HCT116 (cell line): ENCODE measurements around the gene SPON1. TPM values are rescaled to one million over a fixed set of nuclear protein-coding genes. Genes with fewer than 3 reads are reported as not detected.

ENCODE experiments used
- ATAC-seq: fragments of 200-7000 bp; cut with Tn5 transposase; 2 replicates; pipeline ENCODE4 v1.9.1; 2020; ENCODE audit warnings: mild to moderate bottlenecking, moderate library complexity
- BruUV-seq: library from RNA; stranded (reverse); fragments of 400-500 nt; replicated peaks from 2 replicates; lab custom pipeline; 2021; lab: Mats Ljungman, UMichigan
- CTCF ChIA-PET: fragments of 300-600 bp; sonication (Branson Sonifier 250); formaldehyde crosslinking; loops from one replicate; lab custom pipeline; 2021; ENCODE audit warnings: antibody characterized with exemption; lab: Charles Lee
- POLR2A ChIA-PET: fragments of 300-600, 350-600 bp; sonication (Branson Sonifier 250); formaldehyde crosslinking; loops from one replicate; lab custom pipeline; 2021; ENCODE audit warnings: antibody characterized with exemption; lab: Charles Lee
- RAD21 ChIA-PET, 2 experiments: fragments of 300-600 bp; sonication (Branson Sonifier 250); formaldehyde crosslinking; loops; one replicate each; lab custom pipeline; 2023; ENCODE audit warnings: low total read pairs in 2 of 2; ENCODE audit not compliant: uncharacterized antibody in 2 of 2, unreplicated experiment in 2 of 2, low non-redundant PET in 1 of 2; lab: Charles Lee
- DNase-seq: peaks from one replicate; pipeline ENCODE4 v3.0.0-alpha.2; 2010; ENCODE audit warnings: low read depth, low spot score
- H2AFZ ChIP-seq: fragments of 200-600 bp; shearing (Covaris generic), sonication (generic); 2 replicates; pipeline ENCODE4 v1.6.1; 2017; ENCODE audit warnings: low read depth, mixed run types, mixed read lengths, antibody characterized with exemption, low read length; ENCODE audit not compliant: poor library complexity, severe bottlenecking
- H3K27ac ChIP-seq: 2 replicates; pipeline ENCODE4 v1.5.1; 2012; ENCODE audit warnings: low read depth, low read length
- H3K27me3 ChIP-seq: fragments of 200-600 bp; sonication (generic); 2 replicates; pipeline ENCODE4 v1.6.1; 2016; ENCODE audit warnings: mixed run types, low read length, mixed read lengths; ENCODE audit not compliant: insufficient read depth
- H3K36me3 ChIP-seq, 2 experiments: fragments of 200-500 bp in 1 of 2; fragments of 200-600 bp in 1 of 2; sonication (Bioruptor generic) in 1 of 2; sonication (generic) in 1 of 2; 2 replicates each; pipeline versions ENCODE4 v1.5.1 to v1.6.1; 2014 to 2016; ENCODE audit warnings: low read length in 2 of 2, inconsistent platforms in 1 of 2, mixed read lengths in 1 of 2, mixed run types in 1 of 2; ENCODE audit not compliant: insufficient read depth in 2 of 2, control insufficient read depth in 1 of 2
- H3K4me1 ChIP-seq, 2 experiments: fragments of 200-600 bp in 1 of 2; sonication (generic) in 1 of 2; 2 replicates each; pipeline versions ENCODE4 v1.5.1 to v1.6.1; 2012 to 2017; ENCODE audit warnings: low read length in 2 of 2, inconsistent platforms in 1 of 2, mild to moderate bottlenecking in 1 of 2, mixed read lengths in 1 of 2, mixed run types in 1 of 2, moderate library complexity in 1 of 2; ENCODE audit not compliant: insufficient read depth in 2 of 2, control insufficient read depth in 1 of 2
- H3K4me2 ChIP-seq: fragments of 200-600 bp; sonication (generic); 2 replicates; pipeline ENCODE4 v1.6.1; 2017; ENCODE audit warnings: mixed run types, low read length, mixed read lengths
- H3K4me3 ChIP-seq, 2 experiments: fragments of 200-600 bp in 1 of 2; sonication (generic) in 1 of 2; replicated peaks in 1 of 2; 2 replicates each; pipeline ENCODE4 v1.5.1; 2011 to 2016; ENCODE audit warnings: low read length in 2 of 2, control low read depth in 1 of 2, low read depth in 1 of 2, mild to moderate bottlenecking in 1 of 2, mixed read lengths in 1 of 2, mixed run types in 1 of 2
- H3K79me2 ChIP-seq: fragments of 200-600 bp; sonication (generic); 2 replicates; pipeline ENCODE4 v1.6.1; 2017; ENCODE audit warnings: mild to moderate bottlenecking, mixed run types, low read length, moderate library complexity, mixed read lengths; ENCODE audit not compliant: insufficient read depth
- H3K9ac ChIP-seq: fragments of 200-600 bp; sonication (generic); 2 replicates; pipeline ENCODE4 v1.6.1; 2016; ENCODE audit warnings: low read length, mixed read lengths
- H3K9me2 ChIP-seq: fragments of 200-600 bp; sonication (generic), shearing (Covaris generic); 2 replicates; pipeline ENCODE4 v1.6.1; 2017; ENCODE audit warnings: mixed run types, mild to moderate bottlenecking, moderate library complexity; ENCODE audit not compliant: insufficient read depth
- H3K9me3 ChIP-seq, 2 experiments: fragments of 200-500 bp in 1 of 2; fragments of 200-600 bp in 1 of 2; sonication (Bioruptor generic) in 1 of 2; sonication (generic) in 1 of 2; 2 replicates each; pipeline ENCODE4 v1.6.1; 2014 to 2017; ENCODE audit warnings: low read length in 2 of 2, mixed read lengths in 2 of 2, inconsistent platforms in 1 of 2, low read depth in 1 of 2, mild to moderate bottlenecking in 1 of 2, mixed run types in 1 of 2, moderate library complexity in 1 of 2; ENCODE audit not compliant: control insufficient read depth in 1 of 2, insufficient read depth in 1 of 2
- H4K20me1 ChIP-seq: fragments of 200-600 bp; sonication (generic), shearing (Covaris generic); 2 replicates; pipeline ENCODE4 v1.6.1; 2017; ENCODE audit warnings: mixed run types, mild to moderate bottlenecking, moderate library complexity; ENCODE audit not compliant: insufficient read depth
- EGR1 ChIP-seq: IDR thresholded peaks from 2 replicates; pipeline ENCODE4 v1.6.1; 2012; ENCODE audit warnings: low read depth
- EZH2phosphoT487 ChIP-seq: fragments of 200-600 bp; IDR thresholded peaks from 2 replicates; pipeline ENCODE4 v1.6.1; 2018; ENCODE audit warnings: antibody characterized with exemption, borderline replicate concordance
- POLR2AphosphoS5 ChIP-seq: IDR thresholded peaks from 2 replicates; pipeline ENCODE4 v1.6.1; 2011; ENCODE audit warnings: mild to moderate bottlenecking, low read depth, low read length, moderate library complexity
- RAD21 ChIP-seq: IDR thresholded peaks from 2 replicates; pipeline ENCODE4 v1.6.1; 2012; ENCODE audit warnings: low read depth, mild to moderate bottlenecking
- ZFX ChIP-seq: fragments of 450-650 bp; IDR thresholded peaks from 2 replicates; pipeline ENCODE4 v1.6.1; 2017
- ZNF274 ChIP-seq: fragments of 200-500 bp; sonication (Bioruptor generic); IDR thresholded peaks from 2 replicates; pipeline ENCODE4 v1.6.1; 2014; ENCODE audit warnings: mild to moderate bottlenecking, low read depth, low read length, inconsistent platforms
- intact Hi-C: fragments of 100-400 bp; cut with micrococcal nuclease; formaldehyde crosslinking; loops from 2 replicates; pipeline ENCODE4 v1.10.0; 2022
- total RNA-seq: library from RNA; stranded (reverse); gene quantifications from one replicate; pipeline ENCODE4 v1.2.1, GENCODE V29; 2021; ENCODE audit not compliant: unreplicated experiment
- TF ChIP-seq, protein P1 (sequence below): IDR thresholded peaks from 2 replicates; pipeline ENCODE4 v1.6.1; 2012; ENCODE audit warnings: low read depth
- TF ChIP-seq, protein P2 (sequence below), 3 experiments: fragments of 200-600 bp in 1 of 3; sonication (generic) in 1 of 3; IDR thresholded peaks in 2 of 3; conservative IDR thresholded peaks in 1 of 3; 2 replicates each; pipeline ENCODE4 v1.5.1; 2012 to 2017; ENCODE audit warnings: low read depth in 2 of 3, low read length in 2 of 3, antibody characterized with exemption in 1 of 3, borderline replicate concordance in 1 of 3, control low read depth in 1 of 3, mild to moderate bottlenecking in 1 of 3, mixed read lengths in 1 of 3, mixed run types in 1 of 3, moderate library complexity in 1 of 3; ENCODE audit not compliant: insufficient read depth in 1 of 3
- TF ChIP-seq, protein P3 (sequence below): IDR thresholded peaks from 2 replicates; pipeline ENCODE4 v1.6.1; 2012

Gene SPON1
- total RNA-seq, 1 experiment from 2014 or later = 0.17 TPM

DNA sequence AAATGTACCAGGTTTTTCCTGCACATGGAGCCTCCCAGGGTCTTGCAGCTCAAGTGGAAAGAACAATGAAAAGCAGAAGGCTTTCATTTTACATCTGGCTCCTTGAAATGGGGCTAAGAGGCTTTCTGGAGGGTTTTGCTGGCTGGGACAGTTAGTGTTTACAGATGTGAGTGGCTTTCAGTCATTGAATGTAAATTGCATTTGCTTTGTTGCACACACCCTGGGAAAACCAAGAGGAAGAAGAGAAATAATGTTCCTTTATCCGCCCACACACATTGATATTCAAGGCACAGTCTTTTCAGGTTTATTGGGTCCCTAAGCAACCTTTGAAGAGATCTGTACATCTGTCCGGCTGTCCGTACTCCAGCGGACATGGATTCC is 144.5 kb downstream of the SPON1 start:
- no peak overlapping the region for H3K9ac ChIP-seq
- H4K20me1 ChIP-seq = no peaks in the 10 kb centered on the region
- ChIA-PET RAD21 (no interaction called here), POLR2A (no interaction called here), CTCF (no interaction called here)
- DNase-seq (no peak), ATAC-seq (no peak)
- H3K79me2 ChIP-seq = no peaks in the 10 kb centered on the region
- H3K4me2 ChIP-seq = no peak overlapping the region
- BruUV-seq = no TSS peak
- no peak overlapping the region for H3K27ac ChIP-seq
- H3K4me1 ChIP-seq = no peaks in the 10 kb centered on the region
- intact Hi-C loops = no loop called here
- H3K4me3 ChIP-seq = no peak overlapping the region
- H2AFZ ChIP-seq = no peak overlapping the region
- TF ChIP-seq, protein P1, sequence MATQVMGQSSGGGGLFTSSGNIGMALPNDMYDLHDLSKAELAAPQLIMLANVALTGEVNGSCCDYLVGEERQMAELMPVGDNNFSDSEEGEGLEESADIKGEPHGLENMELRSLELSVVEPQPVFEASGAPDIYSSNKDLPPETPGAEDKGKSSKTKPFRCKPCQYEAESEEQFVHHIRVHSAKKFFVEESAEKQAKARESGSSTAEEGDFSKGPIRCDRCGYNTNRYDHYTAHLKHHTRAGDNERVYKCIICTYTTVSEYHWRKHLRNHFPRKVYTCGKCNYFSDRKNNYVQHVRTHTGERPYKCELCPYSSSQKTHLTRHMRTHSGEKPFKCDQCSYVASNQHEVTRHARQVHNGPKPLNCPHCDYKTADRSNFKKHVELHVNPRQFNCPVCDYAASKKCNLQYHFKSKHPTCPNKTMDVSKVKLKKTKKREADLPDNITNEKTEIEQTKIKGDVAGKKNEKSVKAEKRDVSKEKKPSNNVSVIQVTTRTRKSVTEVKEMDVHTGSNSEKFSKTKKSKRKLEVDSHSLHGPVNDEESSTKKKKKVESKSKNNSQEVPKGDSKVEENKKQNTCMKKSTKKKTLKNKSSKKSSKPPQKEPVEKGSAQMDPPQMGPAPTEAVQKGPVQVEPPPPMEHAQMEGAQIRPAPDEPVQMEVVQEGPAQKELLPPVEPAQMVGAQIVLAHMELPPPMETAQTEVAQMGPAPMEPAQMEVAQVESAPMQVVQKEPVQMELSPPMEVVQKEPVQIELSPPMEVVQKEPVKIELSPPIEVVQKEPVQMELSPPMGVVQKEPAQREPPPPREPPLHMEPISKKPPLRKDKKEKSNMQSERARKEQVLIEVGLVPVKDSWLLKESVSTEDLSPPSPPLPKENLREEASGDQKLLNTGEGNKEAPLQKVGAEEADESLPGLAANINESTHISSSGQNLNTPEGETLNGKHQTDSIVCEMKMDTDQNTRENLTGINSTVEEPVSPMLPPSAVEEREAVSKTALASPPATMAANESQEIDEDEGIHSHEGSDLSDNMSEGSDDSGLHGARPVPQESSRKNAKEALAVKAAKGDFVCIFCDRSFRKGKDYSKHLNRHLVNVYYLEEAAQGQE = no peak
- TF ChIP-seq, protein P2, sequence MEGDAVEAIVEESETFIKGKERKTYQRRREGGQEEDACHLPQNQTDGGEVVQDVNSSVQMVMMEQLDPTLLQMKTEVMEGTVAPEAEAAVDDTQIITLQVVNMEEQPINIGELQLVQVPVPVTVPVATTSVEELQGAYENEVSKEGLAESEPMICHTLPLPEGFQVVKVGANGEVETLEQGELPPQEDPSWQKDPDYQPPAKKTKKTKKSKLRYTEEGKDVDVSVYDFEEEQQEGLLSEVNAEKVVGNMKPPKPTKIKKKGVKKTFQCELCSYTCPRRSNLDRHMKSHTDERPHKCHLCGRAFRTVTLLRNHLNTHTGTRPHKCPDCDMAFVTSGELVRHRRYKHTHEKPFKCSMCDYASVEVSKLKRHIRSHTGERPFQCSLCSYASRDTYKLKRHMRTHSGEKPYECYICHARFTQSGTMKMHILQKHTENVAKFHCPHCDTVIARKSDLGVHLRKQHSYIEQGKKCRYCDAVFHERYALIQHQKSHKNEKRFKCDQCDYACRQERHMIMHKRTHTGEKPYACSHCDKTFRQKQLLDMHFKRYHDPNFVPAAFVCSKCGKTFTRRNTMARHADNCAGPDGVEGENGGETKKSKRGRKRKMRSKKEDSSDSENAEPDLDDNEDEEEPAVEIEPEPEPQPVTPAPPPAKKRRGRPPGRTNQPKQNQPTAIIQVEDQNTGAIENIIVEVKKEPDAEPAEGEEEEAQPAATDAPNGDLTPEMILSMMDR (IDR thresholded peaks at IDR 0.05 in 2 of 3, conservative IDR thresholded peaks at IDR 0.05 in 1 of 3; ENCODE audit: borderline replicate concordance in 1 of 3, insufficient read depth in 1 of 3, low read depth in 2 of 3, low read length in 2 of 3) = no peak
- TF ChIP-seq, protein P3, sequence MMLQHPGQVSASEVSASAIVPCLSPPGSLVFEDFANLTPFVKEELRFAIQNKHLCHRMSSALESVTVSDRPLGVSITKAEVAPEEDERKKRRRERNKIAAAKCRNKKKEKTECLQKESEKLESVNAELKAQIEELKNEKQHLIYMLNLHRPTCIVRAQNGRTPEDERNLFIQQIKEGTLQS = no peak
- TF ChIP-seq EZH2phosphoT487 (no peak), EGR1 (no peak), RAD21 (no peak), ZNF274 (no peak), POLR2AphosphoS5 (no peak), ZFX (no peak)
- no peaks in the 10 kb centered on the region for H3K36me3 ChIP-seq
- H3K9me3 ChIP-seq = no peaks in the 10 kb centered on the region
- peaks cover 9% of the 10 kb centered on the region for H3K27me3 ChIP-seq
- no peaks in the 10 kb centered on the region for H3K9me2 ChIP-seq
